ENCODE results near the gene CRELD2. TPM values are rescaled to one million over a fixed set of nuclear protein-coding genes. Genes with fewer than 3 reads are reported as not detected.

CRELD2 gene
- polyA plus RNA-seq, 2 of the 4 experiments (the other 2 are of a cell fraction) = 15.1 to 18.7 TPM

DNA sequence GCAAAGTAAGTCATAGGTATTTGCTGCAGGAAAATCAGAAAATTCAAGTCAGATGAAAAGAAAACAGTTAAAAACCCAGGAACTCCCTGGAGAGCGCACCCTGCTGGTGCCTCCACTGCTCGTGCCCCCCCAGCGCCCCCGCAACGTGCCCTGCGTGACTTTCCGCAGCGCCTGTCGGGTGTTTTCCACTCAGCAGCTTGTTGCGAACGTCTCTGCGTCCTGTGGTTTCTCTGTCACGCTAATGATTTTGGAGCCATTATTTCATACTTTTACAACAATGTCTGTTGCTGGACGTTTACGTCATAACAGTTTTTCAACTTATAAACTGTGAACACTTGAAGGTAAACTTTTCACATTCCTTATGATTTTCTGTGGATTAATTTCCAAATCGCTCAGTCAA, 5.0 kb downstream of the CRELD2 start:
- ATAC-seq (no peak), FAIRE-seq (no peak), DNase-seq (ENCODE audit: low read depth in 1 of 2, low spot score in 1 of 2) (no peak)
- Histone ChIP-seq H3K9me3 (no peaks in the 10 kb centered on the region), H3K4me3 (no peak overlapping the region), H3K4me2 (no peak overlapping the region), H3K27ac (no peak overlapping the region), H3K4me1 (peaks cover 5% of the 10 kb centered on the region; the same call in 1 of the 3 replicates)
- ChIA-PET CTCF (interaction anchor here (1.0 to 3.5 kb wide), 2 partner anchors 69 to 106 kb away, joined by 3 to 15 read pairs; no protein-coding TSS in a partner anchor), POLR2A (no interaction called here)
- no peak for TF ChIP-seq JUNB (IDR thresholded peaks at IDR 0.05)
- WGBS (ENCODE audit: missing lambda C conversion rate) = 70% methylated on average over 16 of the region's 16 CpGs

DNA sequence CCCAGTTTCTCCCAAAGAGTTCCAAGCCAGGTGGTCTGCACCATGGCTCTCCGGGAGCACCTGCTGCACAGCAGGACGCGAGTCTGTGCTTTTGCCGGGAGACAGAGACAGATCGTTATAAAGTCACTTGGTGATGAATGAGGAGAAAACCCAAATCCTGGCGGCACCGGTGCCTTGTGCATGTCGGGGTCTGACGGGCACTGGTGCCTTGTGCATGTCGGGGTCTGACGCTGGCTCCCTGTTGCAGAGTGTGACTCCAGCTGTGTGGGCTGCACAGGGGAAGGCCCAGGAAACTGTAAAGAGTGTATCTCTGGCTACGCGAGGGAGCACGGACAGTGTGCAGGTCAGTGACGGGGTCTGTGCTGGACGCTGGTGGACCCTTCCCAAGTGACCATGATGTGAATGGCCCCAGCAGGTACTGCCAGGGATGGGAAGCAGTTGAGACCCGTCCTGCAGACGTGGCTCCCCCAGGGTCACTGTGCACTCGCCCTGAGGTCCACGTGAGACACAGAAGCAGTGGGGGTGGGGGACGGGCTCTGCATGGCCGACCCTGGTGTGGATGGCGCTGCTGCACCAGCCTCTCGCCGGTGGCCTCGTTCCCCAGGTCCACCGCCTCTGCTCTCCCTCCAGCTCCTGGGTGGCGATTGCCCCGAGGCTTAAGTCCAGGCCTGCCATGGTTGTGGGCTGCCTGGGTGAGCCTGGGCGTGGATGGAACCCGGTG, 5.8 kb downstream of the CRELD2 start:
- POLR2A ChIA-PET = no interaction called here
- H3K4me3 ChIP-seq = no peak overlapping the region
- ATAC-seq = no peak
- TF ChIP-seq EHF (CRISPR knock-in tag; IDR thresholded peaks at IDR 0.05) (no peak), HEYL (CRISPR knock-in tag; IDR thresholded peaks at IDR 0.05) (no peak)
- TF ChIP-seq, protein P1, sequence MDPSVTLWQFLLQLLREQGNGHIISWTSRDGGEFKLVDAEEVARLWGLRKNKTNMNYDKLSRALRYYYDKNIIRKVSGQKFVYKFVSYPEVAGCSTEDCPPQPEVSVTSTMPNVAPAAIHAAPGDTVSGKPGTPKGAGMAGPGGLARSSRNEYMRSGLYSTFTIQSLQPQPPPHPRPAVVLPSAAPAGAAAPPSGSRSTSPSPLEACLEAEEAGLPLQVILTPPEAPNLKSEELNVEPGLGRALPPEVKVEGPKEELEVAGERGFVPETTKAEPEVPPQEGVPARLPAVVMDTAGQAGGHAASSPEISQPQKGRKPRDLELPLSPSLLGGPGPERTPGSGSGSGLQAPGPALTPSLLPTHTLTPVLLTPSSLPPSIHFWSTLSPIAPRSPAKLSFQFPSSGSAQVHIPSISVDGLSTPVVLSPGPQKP (IDR thresholded peaks at IDR 0.05; ENCODE audit: low read depth, low read length) = no peak
- TF ChIP-seq, protein P2, sequence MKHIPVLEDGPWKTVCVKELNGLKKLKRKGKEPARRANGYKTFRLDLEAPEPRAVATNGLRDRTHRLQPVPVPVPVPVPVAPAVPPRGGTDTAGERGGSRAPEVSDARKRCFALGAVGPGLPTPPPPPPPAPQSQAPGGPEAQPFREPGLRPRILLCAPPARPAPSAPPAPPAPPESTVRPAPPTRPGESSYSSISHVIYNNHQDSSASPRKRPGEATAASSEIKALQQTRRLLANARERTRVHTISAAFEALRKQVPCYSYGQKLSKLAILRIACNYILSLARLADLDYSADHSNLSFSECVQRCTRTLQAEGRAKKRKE (CRISPR knock-in tag; IDR thresholded peaks at IDR 0.05; ENCODE audit: low read depth) = no peak
- CTCF ChIA-PET = interaction anchor here (0.6 to 3.5 kb wide), 3 partner anchors 35 to 106 kb away, joined by 3 to 15 read pairs (median 3); no protein-coding TSS in a partner anchor
- WGBS (ENCODE audit: missing lambda C conversion rate) = 100% methylated on average over 12 of the region's 31 CpGs
- no peaks in the 10 kb centered on the region for H3K9me3 ChIP-seq
- no peak for FAIRE-seq
- DNase-seq (ENCODE audit: low read depth in 1 of 2, low spot score in 1 of 2) = no peak
- peaks cover 2% of the 10 kb centered on the region; the same call in 1 of the 3 replicates for H3K4me1 ChIP-seq
- H3K4me2 ChIP-seq = no peak overlapping the region
- H3K27ac ChIP-seq = no peak overlapping the region

DNA sequence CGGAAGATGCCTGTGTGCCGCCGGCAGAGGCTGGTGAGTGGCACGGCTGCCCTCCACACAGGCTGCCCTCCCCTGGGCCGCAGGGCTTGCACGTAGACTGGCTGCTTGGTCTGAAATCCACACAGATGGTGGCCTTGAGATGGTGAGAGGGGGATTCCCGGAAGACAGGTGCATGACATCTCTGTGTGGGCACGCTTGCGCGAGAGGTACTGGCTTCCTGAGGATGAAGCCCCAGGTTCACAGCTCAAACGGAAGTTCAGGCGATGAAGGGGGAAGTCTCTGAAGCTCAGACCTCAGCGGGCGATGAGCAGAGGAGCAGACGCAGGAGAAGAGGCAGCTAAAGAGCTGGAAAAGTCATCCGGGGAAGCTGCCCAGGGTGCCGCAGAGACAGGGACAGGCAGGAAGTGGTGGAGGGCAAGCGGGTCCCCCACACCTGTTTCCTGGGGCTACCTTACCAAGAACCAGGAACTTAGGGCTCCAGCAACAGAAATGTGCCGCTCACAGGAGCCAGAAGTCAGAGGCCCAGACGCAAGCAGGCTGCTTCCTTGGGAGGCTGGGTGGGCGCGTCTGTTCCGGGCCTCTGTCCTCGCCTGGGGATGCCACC, 7.2 kb downstream of the CRELD2 start:
- 88% methylated on average over 21 of the region's 24 CpGs for WGBS (ENCODE audit: missing lambda C conversion rate)
- CTCF ChIA-PET = interaction anchor here (0.9 to 3.5 kb wide), 2 partner anchors 104 to 106 kb away, joined by 4 to 15 read pairs; no protein-coding TSS in a partner anchor
- ATAC-seq = no peak

DNA sequence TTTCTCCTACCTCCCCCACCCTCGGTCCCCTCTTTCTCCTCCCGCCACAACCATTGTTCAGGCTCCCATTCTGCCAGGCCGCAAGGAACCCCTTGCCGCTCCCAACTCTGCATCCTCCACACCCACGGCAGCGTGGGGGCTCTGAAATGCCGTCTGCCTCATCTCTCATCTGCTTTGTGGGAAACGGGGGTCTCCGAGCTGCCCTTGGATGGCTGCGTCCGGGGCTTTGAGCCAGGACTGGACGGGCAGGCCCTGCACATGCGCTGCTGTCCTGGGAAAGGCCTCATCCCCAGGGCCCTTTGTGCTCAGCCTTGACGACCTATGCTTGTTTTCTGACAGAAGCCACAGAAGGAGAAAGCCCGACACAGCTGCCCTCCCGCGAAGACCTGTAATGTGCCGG, 8.5 kb downstream of the CRELD2 start:
- ChIA-PET CTCF (interaction anchor here (1.9 kb wide), 1 partner anchor 103 kb away, joined by 10 read pairs; no protein-coding TSS in a partner anchor), POLR2A (no interaction called here)
- H3K4me1 ChIP-seq = peaks cover 6% of the 10 kb centered on the region; the same call in 1 of the 3 replicates
- H3K4me2 ChIP-seq = no peak overlapping the region
- 84% methylated on average over 16 of the region's 18 CpGs for WGBS (ENCODE audit: missing lambda C conversion rate)
- H3K27ac ChIP-seq = no peak overlapping the region
- no peaks in the 10 kb centered on the region for H3K9me3 ChIP-seq
- no peak overlapping the region for H3K4me3 ChIP-seq
- DNase-seq (ENCODE audit: low read depth in 1 of 2, low spot score in 1 of 2) (no peak), ATAC-seq (no peak), FAIRE-seq (no peak)
- TF ChIP-seq, protein P3, sequence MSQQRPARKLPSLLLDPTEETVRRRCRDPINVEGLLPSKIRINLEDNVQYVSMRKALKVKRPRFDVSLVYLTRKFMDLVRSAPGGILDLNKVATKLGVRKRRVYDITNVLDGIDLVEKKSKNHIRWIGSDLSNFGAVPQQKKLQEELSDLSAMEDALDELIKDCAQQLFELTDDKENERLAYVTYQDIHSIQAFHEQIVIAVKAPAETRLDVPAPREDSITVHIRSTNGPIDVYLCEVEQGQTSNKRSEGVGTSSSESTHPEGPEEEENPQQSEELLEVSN (IDR thresholded peaks at IDR 0.05; ENCODE audit: borderline replicate concordance, low read depth) = no peak
- no peak for TF ChIP-seq POLR2AphosphoS2 (conservative IDR thresholded peaks at IDR 0.05; ENCODE audit: low read length)

More for the DNA sequence above, 7.2 kb downstream of the CRELD2 start:
- POLR2A ChIA-PET = no interaction called here
- Histone ChIP-seq H3K4me2 (no peak overlapping the region), H3K27ac (no peak overlapping the region), H3K4me3 (no peak overlapping the region), H3K4me1 (0 out of 3 replicates have a peak, but pooled peaks cover 3% of the 10 kb centered on the region), H3K9me3 (no peaks in the 10 kb centered on the region)
- DNase-seq (ENCODE audit: low read depth in 1 of 2, low spot score in 1 of 2) = no peak
- FAIRE-seq = no peak
- TF ChIP-seq MYC (IDR thresholded peaks at IDR 0.05; ENCODE audit: borderline replicate concordance, low read length) (no peak), RNF2 (IDR thresholded peaks at IDR 0.05; ENCODE audit: borderline replicate concordance, low read depth) (no peak), RFX5 (IDR thresholded peaks at IDR 0.05) (no peak), HOXB5 (CRISPR knock-in tag; IDR thresholded peaks at IDR 0.05) (no peak), SMC3 (IDR thresholded peaks at IDR 0.05) (no peak)
- TF ChIP-seq, protein P4, sequence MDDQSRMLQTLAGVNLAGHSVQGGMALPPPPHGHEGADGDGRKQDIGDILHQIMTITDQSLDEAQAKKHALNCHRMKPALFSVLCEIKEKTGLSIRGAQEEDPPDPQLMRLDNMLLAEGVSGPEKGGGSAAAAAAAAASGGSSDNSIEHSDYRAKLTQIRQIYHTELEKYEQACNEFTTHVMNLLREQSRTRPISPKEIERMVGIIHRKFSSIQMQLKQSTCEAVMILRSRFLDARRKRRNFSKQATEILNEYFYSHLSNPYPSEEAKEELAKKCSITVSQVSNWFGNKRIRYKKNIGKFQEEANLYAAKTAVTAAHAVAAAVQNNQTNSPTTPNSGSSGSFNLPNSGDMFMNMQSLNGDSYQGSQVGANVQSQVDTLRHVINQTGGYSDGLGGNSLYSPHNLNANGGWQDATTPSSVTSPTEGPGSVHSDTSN (IDR thresholded peaks at IDR 0.05) = no peak

All from A549 (cell line).